ENCODE measurements around the gene NKAIN1.

The NKAIN1 gene

DNA sequence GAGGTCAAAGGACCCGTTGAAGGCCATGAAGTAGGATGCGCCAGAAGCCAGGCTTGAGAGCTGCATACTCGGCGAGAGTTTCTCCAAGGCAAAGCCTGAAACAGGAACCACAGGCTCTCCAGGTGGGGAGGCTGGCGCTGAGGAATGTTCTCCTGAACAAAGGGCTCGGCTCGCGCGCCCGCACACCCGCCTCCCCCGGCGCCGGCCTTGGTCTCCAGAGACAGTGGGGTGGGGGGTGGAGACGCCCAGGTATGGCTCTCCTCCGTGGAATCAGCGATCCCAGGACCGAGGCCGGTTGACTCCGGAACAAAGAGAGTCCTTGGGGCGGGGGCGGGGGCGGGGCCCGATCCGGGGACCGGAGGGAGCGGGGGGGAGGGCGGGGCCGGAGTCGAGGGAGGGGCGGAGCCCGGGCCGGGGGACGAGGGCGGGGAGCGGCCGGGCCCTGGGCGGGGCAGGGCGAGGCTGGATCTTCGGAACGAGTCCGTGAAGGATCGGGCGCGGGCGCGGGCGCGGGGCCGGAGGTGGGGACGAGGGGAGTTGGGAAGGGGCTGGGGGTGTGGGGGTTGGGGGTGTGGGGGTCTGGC lies 85.0 kb downstream of the NKAIN1 start:
- H3K27me3 ChIP-seq (replicated peaks) = no peaks in the 10 kb centered on the region
- no peaks in the 10 kb centered on the region for H3K36me3 ChIP-seq (replicated peaks)
- H3K27ac ChIP-seq = peak overlapping the region; percentile 63
- H3K4me3 ChIP-seq (ENCODE audit: low read depth, low read length) = peak overlapping the region; percentile 67
- in situ Hi-C loops (cut with HindIII; ENCODE audit: low pct_ligation_motif_present, low sequenced_read_pairs) = no loop called here
- TF ChIP-seq, protein P1, sequence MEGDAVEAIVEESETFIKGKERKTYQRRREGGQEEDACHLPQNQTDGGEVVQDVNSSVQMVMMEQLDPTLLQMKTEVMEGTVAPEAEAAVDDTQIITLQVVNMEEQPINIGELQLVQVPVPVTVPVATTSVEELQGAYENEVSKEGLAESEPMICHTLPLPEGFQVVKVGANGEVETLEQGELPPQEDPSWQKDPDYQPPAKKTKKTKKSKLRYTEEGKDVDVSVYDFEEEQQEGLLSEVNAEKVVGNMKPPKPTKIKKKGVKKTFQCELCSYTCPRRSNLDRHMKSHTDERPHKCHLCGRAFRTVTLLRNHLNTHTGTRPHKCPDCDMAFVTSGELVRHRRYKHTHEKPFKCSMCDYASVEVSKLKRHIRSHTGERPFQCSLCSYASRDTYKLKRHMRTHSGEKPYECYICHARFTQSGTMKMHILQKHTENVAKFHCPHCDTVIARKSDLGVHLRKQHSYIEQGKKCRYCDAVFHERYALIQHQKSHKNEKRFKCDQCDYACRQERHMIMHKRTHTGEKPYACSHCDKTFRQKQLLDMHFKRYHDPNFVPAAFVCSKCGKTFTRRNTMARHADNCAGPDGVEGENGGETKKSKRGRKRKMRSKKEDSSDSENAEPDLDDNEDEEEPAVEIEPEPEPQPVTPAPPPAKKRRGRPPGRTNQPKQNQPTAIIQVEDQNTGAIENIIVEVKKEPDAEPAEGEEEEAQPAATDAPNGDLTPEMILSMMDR (IDR thresholded peaks at IDR 0.05; ENCODE audit: low read depth, low read length, missing control alignments) = no peak
- peak; percentile 50 for DNase-seq

DNA sequence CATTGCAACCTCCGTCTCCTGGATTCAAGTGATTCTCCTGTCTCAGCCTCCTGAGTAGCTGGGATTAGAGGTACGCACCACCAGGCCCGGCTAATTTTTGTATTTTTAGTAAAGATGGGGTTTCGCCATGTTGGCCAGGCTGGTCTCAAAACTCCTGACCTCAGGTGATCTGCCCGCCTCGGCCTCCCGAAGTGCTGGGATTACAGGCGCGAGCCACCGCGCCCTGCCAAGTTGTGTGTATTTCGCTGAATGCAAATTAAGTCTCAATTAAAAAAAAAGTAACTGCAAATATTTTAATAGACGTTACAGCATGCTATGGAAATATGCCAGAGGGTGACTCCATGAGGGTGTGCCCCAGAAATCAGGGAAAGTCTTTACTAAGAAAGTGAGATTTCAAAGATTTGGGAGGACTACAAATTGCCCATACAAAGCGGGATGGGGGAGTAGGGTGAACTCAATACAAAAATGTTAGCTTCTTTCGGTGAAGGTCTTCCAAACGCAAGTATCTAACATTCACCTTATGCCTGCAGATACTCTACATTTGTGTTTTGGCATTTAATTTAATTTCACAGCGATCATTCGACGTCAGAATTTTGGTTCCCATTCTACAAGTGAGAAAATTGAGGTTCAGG lies 85.6 kb downstream of the NKAIN1 start:
- in situ Hi-C loops (cut with HindIII; ENCODE audit: low pct_ligation_motif_present, low sequenced_read_pairs) = no loop called here
- DNase-seq = no peak
- TF ChIP-seq, protein P1 (IDR thresholded peaks at IDR 0.05; ENCODE audit: low read depth, low read length, missing control alignments) = no peak
- H3K36me3 ChIP-seq (replicated peaks) = no peaks in the 10 kb centered on the region
- H3K27me3 ChIP-seq (replicated peaks) = no peaks in the 10 kb centered on the region
- H3K4me3 ChIP-seq (ENCODE audit: low read depth, low read length) = peak overlapping the region; percentile 62
- no peak overlapping the region for H3K27ac ChIP-seq

DNA sequence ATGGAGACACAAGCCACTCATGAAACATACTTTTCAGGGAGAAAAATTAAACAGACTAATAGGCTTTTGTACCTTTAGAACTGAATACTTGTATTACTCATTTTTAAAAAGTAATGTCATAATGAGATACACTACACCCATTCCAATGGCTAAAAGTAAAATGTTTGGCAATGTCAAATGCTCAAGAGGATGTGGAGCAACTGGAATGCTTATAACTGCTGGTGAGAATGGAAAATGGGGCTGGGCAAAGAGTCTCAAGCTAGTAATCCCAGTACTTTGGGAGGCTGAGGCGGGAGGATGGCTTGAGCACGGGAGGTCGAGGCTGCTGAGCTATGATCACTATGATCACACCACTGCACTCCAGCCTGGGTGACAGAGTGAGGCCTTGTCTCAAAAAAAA lies 86.3 kb downstream of the NKAIN1 start:
- in situ Hi-C loops (cut with HindIII; ENCODE audit: low pct_ligation_motif_present, low sequenced_read_pairs) = no loop called here
- Histone ChIP-seq H3K27ac (no peak overlapping the region), H3K4me3 (ENCODE audit: low read depth, low read length) (no peak overlapping the region), H3K27me3 (replicated peaks) (no peaks in the 10 kb centered on the region), H3K36me3 (replicated peaks) (no peaks in the 10 kb centered on the region)
- TF ChIP-seq, protein P1 (IDR thresholded peaks at IDR 0.05; ENCODE audit: low read depth, low read length, missing control alignments) = no peak
- no peak for DNase-seq

DNA sequence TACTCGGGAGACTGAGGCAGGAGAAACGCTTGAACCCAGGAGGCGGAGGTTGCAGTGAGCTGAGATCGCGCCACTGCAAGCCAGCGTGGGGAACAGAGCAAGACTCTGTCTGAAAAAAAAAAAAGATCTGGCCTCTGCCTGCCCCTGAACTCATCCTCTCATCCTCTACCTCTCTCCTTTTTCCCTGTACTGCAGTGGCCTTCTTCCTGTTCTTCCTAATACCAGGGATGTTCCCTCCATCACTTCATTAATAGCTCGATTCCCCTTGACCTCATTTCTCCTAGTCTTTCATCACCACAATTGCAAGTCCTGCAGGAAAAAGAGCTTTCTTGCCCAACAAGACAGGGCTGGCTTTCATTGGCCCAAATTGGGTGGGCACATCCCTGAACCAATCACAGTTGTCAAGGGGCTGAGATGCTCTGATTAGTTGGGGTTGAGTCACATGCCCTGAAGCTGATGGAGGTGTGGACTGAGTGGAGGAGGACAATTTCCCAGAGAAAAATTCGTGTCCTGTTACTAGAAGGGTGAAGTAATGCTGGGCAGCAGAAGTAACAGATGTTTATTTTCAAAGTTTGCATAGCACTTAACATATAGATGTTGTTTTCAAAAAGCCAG lies 87.4 kb downstream of the NKAIN1 start:
- Histone ChIP-seq H3K27me3 (replicated peaks) (no peaks in the 10 kb centered on the region), H3K27ac (no peak overlapping the region), H3K36me3 (replicated peaks) (no peaks in the 10 kb centered on the region), H3K4me3 (ENCODE audit: low read depth, low read length) (no peak overlapping the region)
- in situ Hi-C loops (cut with HindIII; ENCODE audit: low pct_ligation_motif_present, low sequenced_read_pairs) = no loop called here
- DNase-seq = peak; percentile 56
- TF ChIP-seq, protein P1 (IDR thresholded peaks at IDR 0.05; ENCODE audit: low read depth, low read length, missing control alignments) = no peak

DNA sequence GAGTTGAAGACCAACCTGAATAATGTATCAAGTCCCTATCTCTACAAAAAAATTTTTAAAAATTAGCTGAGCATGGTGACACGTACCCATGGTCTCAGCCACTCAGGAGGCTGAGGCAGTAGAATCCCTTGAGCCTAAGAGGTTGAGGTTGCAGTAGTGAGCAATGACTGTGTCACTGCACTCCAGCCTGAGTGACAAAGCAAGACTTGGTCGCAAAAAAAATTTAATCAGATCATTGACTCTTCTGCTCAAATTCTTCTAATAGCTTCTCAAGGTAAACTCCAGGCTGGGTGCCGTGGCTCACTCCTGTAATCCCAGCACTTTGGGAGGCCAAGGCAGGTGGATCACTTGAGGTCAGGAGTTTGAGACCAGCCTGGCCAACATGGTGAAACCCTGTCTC lies 88.3 kb downstream of the NKAIN1 start:
- no peak for DNase-seq
- in situ Hi-C loops (cut with HindIII; ENCODE audit: low pct_ligation_motif_present, low sequenced_read_pairs) = no loop called here
- Histone ChIP-seq H3K36me3 (replicated peaks) (no peaks in the 10 kb centered on the region), H3K27me3 (replicated peaks) (no peaks in the 10 kb centered on the region), H3K27ac (no peak overlapping the region), H3K4me3 (ENCODE audit: low read depth, low read length) (no peak overlapping the region)
- TF ChIP-seq, protein P1 (IDR thresholded peaks at IDR 0.05; ENCODE audit: low read depth, low read length, missing control alignments) = no peak

Data from brain microvascular endothelial cell (primary cell).